Activated T-helper 9 cell treated with anti-CD3 and anti-CD28 coated beads, Interleukin-2, amount 50 U/mL, for 16 hours (primary cell): Measurements from ENCODE around the gene OR10S1.
"Not testable (repeated sequence)": the region's sequence is repeated elsewhere in the genome, so short reads cannot be mapped to it uniquely, and the experiment has no call there.

Experiments
- DNase-seq: peaks from one replicate; pipeline ENCODE4 v3.0.0-alpha.2; 2020; ENCODE audit warnings: low read depth

OR10S1 gene

GRCh38 chr11:123977731-123978347 lies at the start of gene OR10S1:
Gene OR10S1, minus strand, starts transcription at chr11:123977781. Its CDS starts 117 bp downstream, at chr11:123977664.
- no peak for DNase-seq

- DNase-seq = no peak
Measured at GRCh38 chr11:124026498-124026897, 48.9 kb upstream of the OR10S1 start, which contains the start of gene OR10G8. Gene OR10G8, plus strand, starts transcription at chr11:124026798. Its CDS starts 2,825 bp downstream, at chr11:124029623.

- not testable (repeated sequence) for DNase-seq
Measured at GRCh38 chr11:124015837-124016236, 38.3 kb upstream of the OR10S1 start.

GRCh38 chr11:124012697-124013096 lies 35.1 kb upstream of the OR10S1 start, which contains the start of gene OR10G4:
Gene OR10G4, plus strand, starts transcription at chr11:124012997. Its CDS starts 2,578 bp downstream, at chr11:124015575.
- DNase-seq = no peak

DNA sequence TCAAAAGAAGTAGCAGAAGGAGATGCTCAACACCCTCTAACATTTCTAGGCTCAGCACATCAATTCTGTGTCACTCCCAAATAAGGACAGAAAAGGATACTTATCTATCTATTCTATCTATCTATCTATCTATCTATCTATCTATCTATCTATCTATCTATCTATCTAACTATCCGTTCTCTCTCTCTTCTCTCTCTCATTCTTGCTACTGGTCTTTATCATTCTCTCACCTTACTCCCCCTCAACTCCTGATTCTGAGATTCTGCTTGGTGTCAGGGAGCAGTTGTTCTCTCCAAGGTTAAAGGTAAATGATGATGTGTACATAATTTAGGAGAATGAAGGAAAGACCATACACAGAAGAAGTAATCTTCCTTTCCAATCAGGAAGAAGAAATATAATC lies 17.5 kb upstream of the OR10S1 start, which contains the start of gene OR10G6:
OR10G6 (minus strand) TSS at position 43 of the 400 bp plus-strand sequence; CDS start at position 43, 0 bp downstream.
- DNase-seq = no peak

GRCh38 chr11:123979311-123979710 lies 1.7 kb upstream of the OR10S1 start:
- no peak for DNase-seq

GRCh38 chr11:123976770-123977560 lies 616 bp downstream of the OR10S1 start:
- no peak for DNase-seq

GRCh38 chr11:123973816-123974215 lies 3.8 kb downstream of the OR10S1 start:
- DNase-seq = no peak

- no peak for DNase-seq
Measured at GRCh38 chr11:123956752-123957151, 20.8 kb downstream of the OR10S1 start.

GRCh38 chr11:123945132-123945531 lies 32.4 kb downstream of the OR10S1 start:
- no peak for DNase-seq

DNA sequence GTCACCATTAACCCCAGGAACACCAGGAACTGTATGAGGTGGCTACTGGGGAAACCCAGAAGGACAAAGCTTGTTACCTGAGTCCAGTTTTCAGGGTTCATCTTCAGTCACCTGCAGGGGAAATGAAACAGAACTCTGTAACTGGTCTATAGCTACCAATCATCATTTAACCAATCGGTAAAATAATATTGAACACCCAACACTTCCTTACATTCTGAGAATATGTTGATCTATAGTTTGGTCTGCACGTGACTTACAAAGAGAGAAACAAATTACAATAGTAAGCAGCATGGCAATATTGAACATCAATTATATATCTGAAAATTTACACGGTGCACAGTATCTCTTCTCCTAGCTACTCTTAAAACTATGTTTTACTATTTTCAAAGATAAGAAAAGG lies 33.8 kb downstream of the OR10S1 start, which contains the start of gene OR6T1:
OR6T1 (minus strand) TSS at position 101 of the 400 bp plus-strand sequence; CDS start at position 101, 0 bp downstream.
- no peak for DNase-seq

DNA sequence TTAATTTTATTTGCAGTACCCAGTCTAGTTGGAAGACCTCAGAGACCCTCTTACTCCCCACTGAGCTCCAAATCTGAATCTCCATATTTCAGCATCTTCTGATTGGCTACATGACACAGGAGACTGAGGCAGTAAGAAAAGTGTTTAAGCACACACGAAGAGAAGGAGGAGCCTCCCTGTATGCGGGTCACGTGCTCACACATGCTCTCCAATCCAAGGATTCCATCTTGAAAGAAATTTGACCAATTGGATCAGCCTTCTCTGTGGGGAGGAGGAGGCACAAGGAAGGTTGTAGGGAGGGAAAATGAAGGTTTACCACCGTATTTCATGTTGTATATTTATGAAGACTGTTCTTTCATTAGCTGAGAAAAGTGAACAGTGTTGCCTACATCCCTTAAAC lies 35.2 kb downstream of the OR10S1 start:
- DNase-seq = no peak

DNA sequence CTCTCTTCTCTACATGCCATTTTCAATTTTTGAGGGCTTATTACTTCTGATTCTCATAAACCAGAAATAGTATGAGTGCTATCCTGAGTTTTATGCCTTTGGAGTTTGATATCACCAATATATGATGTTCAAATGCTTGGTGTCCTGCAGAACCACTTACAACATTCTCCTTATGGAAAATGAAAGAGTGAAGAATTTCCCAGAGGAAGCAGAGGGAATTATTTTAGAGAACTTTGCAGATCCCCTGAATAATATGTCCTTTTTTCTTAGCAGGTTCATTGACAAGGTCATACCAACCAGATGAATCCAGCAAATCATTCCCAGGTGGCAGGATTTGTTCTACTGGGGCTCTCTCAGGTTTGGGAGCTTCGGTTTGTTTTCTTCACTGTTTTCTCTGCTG lies 38.3 kb downstream of the OR10S1 start, which contains the start of gene OR4D5:
OR4D5 (plus strand) TSS at position 301 of the 400 bp plus-strand sequence; CDS start at position 301, 0 bp downstream.
- DNase-seq = no peak
